Sigmoid colon (tissue), 7 donors: Measurements from ENCODE around the gene RPS6KA2. TPM values are rescaled to one million over a fixed set of nuclear protein-coding genes. Genes with fewer than 3 reads are reported as not detected.

Source experiments
- DNase-seq: peaks from one replicate; pipeline ENCODE4 v3.0.0-alpha.2; 2019
- H3K27ac ChIP-seq, 4 donors: fragments of 200-600 bp; sonication (generic); one replicate each; pipeline ENCODE4 v1.5.1; 2016 to 2019; ENCODE audit warnings: mild to moderate bottlenecking in 1 of 4
- H3K27me3 ChIP-seq, 3 donors: fragments of 200-600 bp; sonication (generic); one replicate each; pipeline ENCODE4 v1.5.1; 2019; ENCODE audit warnings: mild to moderate bottlenecking in 1 of 3
- H3K36me3 ChIP-seq, 4 donors: fragments of 200-600 bp; sonication (generic); one replicate each; pipeline ENCODE4 v1.5.1; 2016 to 2019
- H3K4me1 ChIP-seq, 4 donors: fragments of 200-600 bp; sonication (generic); one replicate each; pipeline ENCODE4 v1.5.1; 2017 to 2019
- H3K4me3 ChIP-seq, 4 donors: fragments of 200-600 bp; sonication (generic); one replicate each; pipeline ENCODE4 v1.5.1; 2017 to 2019; ENCODE audit warnings: mild to moderate bottlenecking in 2 of 4, moderate library complexity in 1 of 4
- H3K9me3 ChIP-seq, 4 donors: fragments of 200-600 bp in 3 of 4; sonication (generic) in 3 of 4; one replicate each; pipeline versions ENCODE4 v1.5.1 to v1.6.1; 2013 to 2019
- CTCF ChIP-seq, 4 experiments: fragments of 450-650 bp in 3 of 4; fragments of 200-600 bp in 1 of 4; IDR thresholded peaks; one replicate each; pipeline ENCODE4 v1.5.1; 2016 to 2019; ENCODE audit warnings: antibody characterized with exemption in 4 of 4, mild to moderate bottlenecking in 3 of 4, moderate library complexity in 2 of 4
- EP300 ChIP-seq, 4 donors: sonication (generic); formaldehyde crosslinking; IDR thresholded peaks; one replicate each; pipeline ENCODE4 v1.6.1; 2017; ENCODE audit warnings: antibody characterized with exemption in 4 of 4
- POLR2A ChIP-seq, 2 donors: fragments of 450-650 bp; IDR thresholded peaks; one replicate each; pipeline ENCODE4 v1.6.1; 2016; ENCODE audit warnings: antibody characterized with exemption in 2 of 2, mild to moderate bottlenecking in 2 of 2, moderate library complexity in 2 of 2
- POLR2AphosphoS5 ChIP-seq, 4 donors: sonication (generic); formaldehyde crosslinking; IDR thresholded peaks; one replicate each; pipeline ENCODE4 v1.6.1; 2017; ENCODE audit warnings: antibody characterized with exemption in 4 of 4
- WGBS, 2 donors: extraction: QIAGEN DNeasy Blood & Tissue Kit; methylation state at CpG; one replicate each; pipeline ENCODE4 v1.1.7; 2013; 5-methylcytosine and 5-hydroxymethylcytosine counted together
- intact Hi-C: fragments of 100-400 bp; cut with DNase I; formaldehyde crosslinking; loops from one replicate; pipeline ENCODE4 v1.15.1; 2023
- polyA plus RNA-seq, 3 donors: library from polyadenylated mRNA; stranded (reverse); fragments of 200-250 nt; gene quantifications; one replicate each; pipeline ENCODE4 v1.2.3, GENCODE V29; 2013
- total RNA-seq, 4 donors: library from RNA; depleted of rRNA; stranded (reverse); fragments of >200 nt; gene quantifications; one replicate each; pipeline ENCODE4 v1.1.0, GENCODE V29; 2016
- donor health status: healthy with polysubstance abuse.
- donor health status: Bipolar disorder and iron deficiency.
- donor health status: healthy.

RPS6KA2 gene
- total and polyA plus RNA-seq, 7 donors = 6.5 to 44.7 (median 27.8) TPM

DNA sequence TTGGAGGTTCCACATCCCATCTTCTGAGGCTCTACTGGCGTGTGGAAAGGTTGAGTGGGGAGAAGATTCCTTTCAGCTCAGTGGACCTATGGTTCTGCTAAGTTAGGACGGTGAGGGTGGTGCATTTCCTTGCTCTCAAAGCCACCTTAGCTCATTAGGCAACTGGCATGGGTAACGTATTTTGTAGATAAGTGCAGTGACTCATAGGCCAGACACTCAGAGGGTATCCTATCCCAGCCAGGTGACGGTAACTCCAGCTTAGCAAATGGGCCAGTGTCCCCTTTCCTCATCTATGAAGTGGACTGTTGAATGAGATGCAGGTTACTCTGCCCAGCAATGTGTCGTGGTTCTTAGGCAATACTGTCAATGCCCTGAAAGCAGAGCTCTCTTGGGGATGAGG, 3.7 kb downstream of the RPS6KA2 start:
- Histone ChIP-seq H3K27ac (peak overlapping the region in 3 of 4 donors; percentile 70 to 84 (median 79)), H3K27me3 (no peaks in the 10 kb centered on the region), H3K4me1 (peaks cover 0 to 75% (median 56%) of the 10 kb centered on the region in 4 donors), H3K4me3 (no peak overlapping the region), H3K9me3 (no peaks in the 10 kb centered on the region), H3K36me3 (no peaks in the 10 kb centered on the region)
- DNase-seq = no peak
- 87 to 88% methylated on average over 5 of the region's 5 CpGs for WGBS, 2 donors
- intact Hi-C loops = loop anchor here (10.0 kb wide), 1 partner anchor 371 kb away; the partner anchor contains the start of gene CEP43
- TF ChIP-seq POLR2AphosphoS5 (IDR thresholded peaks at IDR 0.05) = no peak
- TF ChIP-seq EP300 (IDR thresholded peaks at IDR 0.05) = no peak

GRCh38 chr6:166621114-166621540, 5.9 kb downstream of the RPS6KA2 start:
- peaks cover 0 to 70% (median 50%) of the 10 kb centered on the region in 4 donors for H3K4me1 ChIP-seq
- intact Hi-C loops = loop anchor here (10.0 kb wide), 1 partner anchor 374 kb away; the partner anchor contains the start of gene CEP43
- H3K36me3 ChIP-seq = no peaks in the 10 kb centered on the region
- 22 to 67% methylated on average over 6 of the region's 6 CpGs for WGBS, 2 donors
- no peak for DNase-seq
- H3K27me3 ChIP-seq = no peaks in the 10 kb centered on the region
- H3K4me3 ChIP-seq = no peak overlapping the region
- H3K9me3 ChIP-seq = no peaks in the 10 kb centered on the region
- peak overlapping the region in 3 of 4 donors; percentile 75 to 81 (median 78) for H3K27ac ChIP-seq
- TF ChIP-seq EP300 (IDR thresholded peaks at IDR 0.05) (no peak), CTCF (IDR thresholded peaks at IDR 0.05) (no peak), POLR2A (IDR thresholded peaks at IDR 0.05) (no peak), POLR2AphosphoS5 (IDR thresholded peaks at IDR 0.05) (no peak)

DNA sequence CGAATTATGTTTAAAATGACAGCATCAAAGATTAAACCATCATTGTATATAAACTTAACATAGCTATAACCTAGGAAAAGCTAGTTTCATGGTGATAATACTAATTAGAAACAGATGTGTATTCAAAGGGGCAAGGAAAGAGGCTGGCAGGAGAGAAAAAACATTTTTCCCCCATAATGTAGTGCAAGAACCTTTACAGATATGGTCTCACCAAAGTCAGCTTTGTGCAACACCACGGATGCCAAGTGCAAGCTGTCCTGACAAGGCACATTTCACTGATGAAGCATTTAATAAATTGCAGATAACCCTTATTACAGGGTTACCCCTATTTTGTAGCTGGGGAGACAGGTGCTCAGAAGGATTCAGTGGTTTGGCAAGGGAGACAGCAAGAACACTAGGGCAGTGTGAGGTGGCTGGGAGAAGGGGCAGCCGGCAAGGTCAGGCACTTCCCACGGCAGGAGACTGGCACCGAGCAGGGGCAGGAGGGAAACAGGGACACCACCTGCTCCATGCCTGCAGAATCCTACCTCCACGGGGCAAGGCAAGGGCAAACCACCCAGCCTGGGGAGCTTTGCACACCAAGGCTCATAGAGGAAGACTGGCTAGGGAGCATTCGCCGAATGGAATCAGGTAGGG, 6.5 kb downstream of the RPS6KA2 start:
- H3K27ac ChIP-seq = peak overlapping the region; percentile 67 to 81 (median 76)
- H3K36me3 ChIP-seq = no peaks in the 10 kb centered on the region
- intact Hi-C loops = loop anchor here (10.0 kb wide), 1 partner anchor 374 kb away; the partner anchor contains the start of gene CEP43
- no peak for TF ChIP-seq POLR2A (IDR thresholded peaks at IDR 0.05)
- no peak for TF ChIP-seq EP300 (IDR thresholded peaks at IDR 0.05)
- TF ChIP-seq CTCF (IDR thresholded peaks at IDR 0.05) = no peak
- no peak for TF ChIP-seq POLR2AphosphoS5 (IDR thresholded peaks at IDR 0.05)
- WGBS, 2 donors = 54 to 85% methylated on average over 8 of the region's 8 CpGs
- no peaks in the 10 kb centered on the region for H3K9me3 ChIP-seq
- peaks cover 0 to 70% (median 47%) of the 10 kb centered on the region in 4 donors for H3K4me1 ChIP-seq
- no peaks in the 10 kb centered on the region for H3K27me3 ChIP-seq
- no peak overlapping the region for H3K4me3 ChIP-seq
- DNase-seq = no peak

GRCh38 chr6:166619912-166620311, 7.1 kb downstream of the RPS6KA2 start:
- DNase-seq = no peak
- 76 to 77% methylated on average over 3 of the region's 3 CpGs for WGBS, 2 donors
- TF ChIP-seq POLR2AphosphoS5 (IDR thresholded peaks at IDR 0.05) (peak; percentile 58 to 82 (median 65)), EP300 (IDR thresholded peaks at IDR 0.05) (peak in 1 of 4 donors; percentile 62), CTCF (IDR thresholded peaks at IDR 0.05) (no peak)
- Histone ChIP-seq H3K36me3 (no peaks in the 10 kb centered on the region), H3K27me3 (no peaks in the 10 kb centered on the region), H3K4me3 (no peak overlapping the region), H3K9me3 (no peaks in the 10 kb centered on the region), H3K27ac (peak overlapping the region; percentile 67 to 81 (median 76)), H3K4me1 (peaks cover 0 to 69% (median 44%) of the 10 kb centered on the region in 4 donors)
- intact Hi-C loops = loop anchor here (10.0 kb wide), 1 partner anchor 375 kb away; the partner anchor contains the start of gene CEP43

DNA sequence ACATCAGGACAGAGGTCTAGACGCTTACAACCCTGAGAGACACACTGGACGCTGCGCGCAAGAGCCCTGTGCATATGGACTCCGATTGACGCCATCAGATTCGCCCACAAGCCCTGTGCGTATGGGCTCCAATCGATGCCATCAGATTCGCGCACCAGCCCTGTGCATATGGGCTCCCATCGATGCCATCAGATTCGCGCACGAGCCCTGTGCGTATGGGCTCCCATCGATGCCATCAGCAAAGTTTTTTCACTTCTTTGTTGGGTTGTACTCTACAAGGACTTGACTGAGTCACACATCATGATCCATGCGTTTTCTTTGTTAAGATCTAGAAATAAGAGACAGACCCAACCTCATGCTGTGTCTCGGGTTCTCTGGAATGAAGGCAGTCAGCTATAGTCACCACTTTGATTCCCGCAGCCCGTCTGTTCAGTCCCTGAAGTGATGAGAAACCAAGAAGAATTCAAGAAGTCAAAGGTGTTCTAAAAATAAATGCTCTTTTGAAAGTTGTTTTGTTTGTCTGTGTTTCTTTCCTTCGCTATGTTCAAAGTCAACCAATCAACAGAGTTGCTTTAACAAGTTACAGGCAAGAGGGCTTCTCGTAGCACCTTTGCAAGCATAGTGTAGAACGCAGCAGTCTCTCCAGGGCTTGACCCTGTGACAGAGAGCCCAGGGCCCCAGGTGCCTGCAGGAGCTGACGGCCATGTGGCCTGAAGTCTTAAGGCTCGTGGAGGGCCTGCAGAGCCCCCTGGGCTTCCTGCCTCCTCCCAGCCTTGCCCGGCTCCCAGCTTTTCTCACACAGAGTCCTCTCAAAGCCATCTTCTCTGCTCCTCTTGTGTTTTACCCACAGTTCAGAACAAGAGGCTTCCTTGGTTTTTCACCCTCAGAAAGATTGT, 7.9 kb downstream of the RPS6KA2 start:
- intact Hi-C loops = no loop called here
- no peak overlapping the region for H3K4me3 ChIP-seq
- H3K27ac ChIP-seq = peak overlapping the region; percentile 67 to 81 (median 76)
- WGBS, 2 donors = 96% methylated on average over 27 of the region's 27 CpGs
- no peak for DNase-seq
- H3K36me3 ChIP-seq = no peaks in the 10 kb centered on the region
- H3K27me3 ChIP-seq = no peaks in the 10 kb centered on the region
- H3K9me3 ChIP-seq = no peaks in the 10 kb centered on the region
- H3K4me1 ChIP-seq = peaks cover 0 to 69% (median 41%) of the 10 kb centered on the region in 4 donors
- TF ChIP-seq EP300 (IDR thresholded peaks at IDR 0.05) (no peak), POLR2AphosphoS5 (IDR thresholded peaks at IDR 0.05) (no peak), CTCF (IDR thresholded peaks at IDR 0.05) (no peak), POLR2A (IDR thresholded peaks at IDR 0.05) (no peak)
